Ishikawa (cell line): Measurements from ENCODE around the gene PTPN14.

ENCODE experiments used
- CEBPB ChIP-seq: IDR thresholded peaks from 2 replicates; pipeline ENCODE4 v1.6.1; 2012
- CREB1 ChIP-seq: IDR thresholded peaks from 2 replicates; pipeline ENCODE4 v1.6.1; 2012; ENCODE audit warnings: low read depth
- EGR1 ChIP-seq: IDR thresholded peaks from 2 replicates; pipeline ENCODE4 v1.6.1; 2012
- EP300 ChIP-seq: IDR thresholded peaks from 2 replicates; pipeline ENCODE4 v1.6.1; 2012; ENCODE audit warnings: borderline replicate concordance
- FOXM1 ChIP-seq: IDR thresholded peaks from 2 replicates; pipeline ENCODE4 v1.6.1; 2012; ENCODE audit warnings: low read depth, borderline replicate concordance
- NFIC ChIP-seq: IDR thresholded peaks from 2 replicates; pipeline ENCODE4 v1.6.1; 2012
- RAD21 ChIP-seq: IDR thresholded peaks from 2 replicates; pipeline ENCODE4 v1.6.1; 2012; ENCODE audit warnings: low read depth
- TAF1 ChIP-seq: IDR thresholded peaks from 2 replicates; pipeline ENCODE4 v1.6.1; 2012; ENCODE audit warnings: low read depth, mild to moderate bottlenecking
- TCF12 ChIP-seq: IDR thresholded peaks from 2 replicates; pipeline ENCODE4 v1.6.1; 2012; ENCODE audit warnings: low read depth
- YY1 ChIP-seq: IDR thresholded peaks from 2 replicates; pipeline ENCODE4 v1.6.1; 2012; ENCODE audit warnings: low read depth
- ZBTB7A ChIP-seq: IDR thresholded peaks from 2 replicates; pipeline ENCODE4 v1.6.1; 2012; ENCODE audit warnings: low read depth
- TF ChIP-seq, protein P1 (sequence below): IDR thresholded peaks from 2 replicates; pipeline ENCODE4 v1.6.1; 2012; ENCODE audit warnings: low read depth, mild to moderate bottlenecking
- TF ChIP-seq, protein P2 (sequence below): IDR thresholded peaks from 2 replicates; pipeline ENCODE4 v1.6.1; 2012
- TF ChIP-seq, protein P3 (sequence below): IDR thresholded peaks from 2 replicates; pipeline ENCODE4 v1.6.1; 2012

DNA sequence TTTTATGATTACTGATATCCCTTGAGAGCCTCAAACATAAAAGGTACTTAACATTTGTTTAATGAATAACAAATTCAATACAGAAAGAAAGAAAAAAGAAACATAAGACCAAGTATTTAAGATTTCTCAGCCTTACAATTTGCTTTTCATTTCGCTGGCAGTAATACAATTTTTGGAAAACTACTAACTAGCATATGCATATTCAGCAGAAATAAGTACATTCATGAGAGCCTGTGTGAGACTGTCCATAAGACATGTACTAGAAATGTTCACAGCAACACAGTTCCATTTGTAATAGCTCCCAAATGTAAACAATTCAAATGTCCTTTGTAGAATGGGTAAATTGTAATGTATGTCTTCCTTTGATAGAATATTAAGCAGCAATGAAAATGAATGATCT, 119.2 kb downstream of the PTPN14 start:
- TF ChIP-seq CEBPB, result no peak
- no peak for TF ChIP-seq EGR1
- no peak for TF ChIP-seq EP300
- no peak for TF ChIP-seq NFIC
- TF ChIP-seq TCF12, result no peak
- no peak for TF ChIP-seq YY1
- TF ChIP-seq, protein P1, sequence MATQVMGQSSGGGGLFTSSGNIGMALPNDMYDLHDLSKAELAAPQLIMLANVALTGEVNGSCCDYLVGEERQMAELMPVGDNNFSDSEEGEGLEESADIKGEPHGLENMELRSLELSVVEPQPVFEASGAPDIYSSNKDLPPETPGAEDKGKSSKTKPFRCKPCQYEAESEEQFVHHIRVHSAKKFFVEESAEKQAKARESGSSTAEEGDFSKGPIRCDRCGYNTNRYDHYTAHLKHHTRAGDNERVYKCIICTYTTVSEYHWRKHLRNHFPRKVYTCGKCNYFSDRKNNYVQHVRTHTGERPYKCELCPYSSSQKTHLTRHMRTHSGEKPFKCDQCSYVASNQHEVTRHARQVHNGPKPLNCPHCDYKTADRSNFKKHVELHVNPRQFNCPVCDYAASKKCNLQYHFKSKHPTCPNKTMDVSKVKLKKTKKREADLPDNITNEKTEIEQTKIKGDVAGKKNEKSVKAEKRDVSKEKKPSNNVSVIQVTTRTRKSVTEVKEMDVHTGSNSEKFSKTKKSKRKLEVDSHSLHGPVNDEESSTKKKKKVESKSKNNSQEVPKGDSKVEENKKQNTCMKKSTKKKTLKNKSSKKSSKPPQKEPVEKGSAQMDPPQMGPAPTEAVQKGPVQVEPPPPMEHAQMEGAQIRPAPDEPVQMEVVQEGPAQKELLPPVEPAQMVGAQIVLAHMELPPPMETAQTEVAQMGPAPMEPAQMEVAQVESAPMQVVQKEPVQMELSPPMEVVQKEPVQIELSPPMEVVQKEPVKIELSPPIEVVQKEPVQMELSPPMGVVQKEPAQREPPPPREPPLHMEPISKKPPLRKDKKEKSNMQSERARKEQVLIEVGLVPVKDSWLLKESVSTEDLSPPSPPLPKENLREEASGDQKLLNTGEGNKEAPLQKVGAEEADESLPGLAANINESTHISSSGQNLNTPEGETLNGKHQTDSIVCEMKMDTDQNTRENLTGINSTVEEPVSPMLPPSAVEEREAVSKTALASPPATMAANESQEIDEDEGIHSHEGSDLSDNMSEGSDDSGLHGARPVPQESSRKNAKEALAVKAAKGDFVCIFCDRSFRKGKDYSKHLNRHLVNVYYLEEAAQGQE, result no peak
- TF ChIP-seq RAD21, result no peak
- TF ChIP-seq, protein P2, sequence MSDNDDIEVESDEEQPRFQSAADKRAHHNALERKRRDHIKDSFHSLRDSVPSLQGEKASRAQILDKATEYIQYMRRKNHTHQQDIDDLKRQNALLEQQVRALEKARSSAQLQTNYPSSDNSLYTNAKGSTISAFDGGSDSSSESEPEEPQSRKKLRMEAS, result no peak
- no peak for TF ChIP-seq TAF1
- TF ChIP-seq FOXM1, result no peak
- TF ChIP-seq CREB1, result no peak
- TF ChIP-seq, protein P3, sequence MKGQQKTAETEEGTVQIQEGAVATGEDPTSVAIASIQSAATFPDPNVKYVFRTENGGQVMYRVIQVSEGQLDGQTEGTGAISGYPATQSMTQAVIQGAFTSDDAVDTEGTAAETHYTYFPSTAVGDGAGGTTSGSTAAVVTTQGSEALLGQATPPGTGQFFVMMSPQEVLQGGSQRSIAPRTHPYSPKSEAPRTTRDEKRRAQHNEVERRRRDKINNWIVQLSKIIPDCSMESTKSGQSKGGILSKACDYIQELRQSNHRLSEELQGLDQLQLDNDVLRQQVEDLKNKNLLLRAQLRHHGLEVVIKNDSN, result no peak
- no peak for TF ChIP-seq ZBTB7A
